Heart left ventricle (tissue), 13 donors: ENCODE measurements around the gene GAK.

Experiments
- POLR2A ChIP-seq, 2 donors: fragments of 450-650 bp; IDR thresholded peaks; one replicate each; pipeline ENCODE4 v1.6.1; 2017; ENCODE audit warnings: antibody characterized with exemption in 2 of 2, mild to moderate bottlenecking in 2 of 2, moderate library complexity in 2 of 2
- TF ChIP-seq, protein P1 (sequence below), 12 donors: fragments of 200-600 bp; sonication (generic) in 4 of 12; IDR thresholded peaks; one replicate each; pipeline versions ENCODE4 v1.5.0 to v1.8.0; 2018 to 2022; ENCODE audit warnings: antibody characterized with exemption in 12 of 12, mild to moderate bottlenecking in 5 of 12
- donor health status: ischemic (EF 13 %, LVEDD 7.1; RV severe dilation, severe dysfunction).
- donor health status: DM: no; HTN: yes; CAD: no.
- donor health status: DM: no; HTN: no; CAD: no.
- donor health status: ischemic (EF 25% LVEDD 6.9; RV normal size, moderate dysfunction).
- donor health status: ischemic (EF 25% LVEDD 5.7; RV mildly dilated, moderate dysfunction).
- donor health status: ischemic (EF 35%, LVEDD 5.7; RV mildly dilated, moderate dysfunction).
- donor health status: nonischemic (EF 11% LVEDD 7.7; RV severe dilation, severe dysfunction).
- donor health status: DM: yes; HTN: yes; CAD: no.
- donor health status: PGD.
- donor health status: ischemic (EF 29% LVEDD 5.4; RV normal size, mild dysfunction).
- donor health status: nonischemic (EF 23%, LVEDD 6.1; RV moderate dilation, normal function).

GRCh38 chr4:870951-871350 is 61.2 kb downstream of the GAK start:
- TF ChIP-seq, protein P1, sequence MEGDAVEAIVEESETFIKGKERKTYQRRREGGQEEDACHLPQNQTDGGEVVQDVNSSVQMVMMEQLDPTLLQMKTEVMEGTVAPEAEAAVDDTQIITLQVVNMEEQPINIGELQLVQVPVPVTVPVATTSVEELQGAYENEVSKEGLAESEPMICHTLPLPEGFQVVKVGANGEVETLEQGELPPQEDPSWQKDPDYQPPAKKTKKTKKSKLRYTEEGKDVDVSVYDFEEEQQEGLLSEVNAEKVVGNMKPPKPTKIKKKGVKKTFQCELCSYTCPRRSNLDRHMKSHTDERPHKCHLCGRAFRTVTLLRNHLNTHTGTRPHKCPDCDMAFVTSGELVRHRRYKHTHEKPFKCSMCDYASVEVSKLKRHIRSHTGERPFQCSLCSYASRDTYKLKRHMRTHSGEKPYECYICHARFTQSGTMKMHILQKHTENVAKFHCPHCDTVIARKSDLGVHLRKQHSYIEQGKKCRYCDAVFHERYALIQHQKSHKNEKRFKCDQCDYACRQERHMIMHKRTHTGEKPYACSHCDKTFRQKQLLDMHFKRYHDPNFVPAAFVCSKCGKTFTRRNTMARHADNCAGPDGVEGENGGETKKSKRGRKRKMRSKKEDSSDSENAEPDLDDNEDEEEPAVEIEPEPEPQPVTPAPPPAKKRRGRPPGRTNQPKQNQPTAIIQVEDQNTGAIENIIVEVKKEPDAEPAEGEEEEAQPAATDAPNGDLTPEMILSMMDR (IDR thresholded peaks at IDR 0.05), result no peak
- TF ChIP-seq POLR2A (IDR thresholded peaks at IDR 0.05), result no peak
